A673 (cell line): ENCODE measurements around the gene EIF4EBP3. TPM values are rescaled to one million over a fixed set of nuclear protein-coding genes. Genes with fewer than 3 reads are reported as not detected.
A peak's percentile ranks its signal among the peaks of the same experiment; 100 is the strongest.

ENCODE experiments used
- BruUV-seq: library from RNA; stranded (reverse); fragments of 400-500 nt; replicated peaks from 2 replicates; lab custom pipeline; 2021; lab: Mats Ljungman, UMichigan
- CTCF ChIA-PET: fragments of 300-600 bp; sonication (Branson Sonifier 250); formaldehyde crosslinking; loops from one replicate; lab custom pipeline; 2022; ENCODE audit warnings: antibody characterized with exemption; lab: Charles Lee
- POLR2A ChIA-PET: fragments of 300-600 bp; sonication (Branson Sonifier 250); formaldehyde crosslinking; loops from one replicate; lab custom pipeline; 2022; ENCODE audit warnings: antibody characterized with exemption; ENCODE audit not compliant: low non-redundant PET; lab: Charles Lee
- DNase-seq: peaks from one replicate; pipeline ENCODE4 v3.0.0-alpha.2; 2015; ENCODE audit warnings: low spot score
- H3K27ac ChIP-seq: fragments of 200-600 bp; sonication (generic); 2 replicates; pipeline ENCODE4 v1.5.1; 2016; ENCODE audit warnings: mixed run types, low read depth, mild to moderate bottlenecking, mixed read lengths, antibody characterized with exemption, low read length; ENCODE audit not compliant: poor library complexity, severe bottlenecking
- H3K27me3 ChIP-seq: fragments of 200-600 bp; sonication (generic); replicated peaks from 2 replicates; pipeline ENCODE4 v1.6.1; 2017; ENCODE audit warnings: mixed run types, low read depth, mild to moderate bottlenecking, mixed read lengths, antibody characterized with exemption, low read length; ENCODE audit not compliant: insufficient read depth, poor library complexity
- H3K36me3 ChIP-seq: fragments of 200-600 bp; sonication (generic); 2 replicates; pipeline ENCODE4 v1.6.1; 2016; ENCODE audit warnings: mixed run types, mild to moderate bottlenecking, mixed read lengths, antibody characterized with exemption, low read length; ENCODE audit not compliant: insufficient read depth, poor library complexity, severe bottlenecking
- H3K4me1 ChIP-seq: fragments of 200-600 bp; sonication (generic); 2 replicates; pipeline ENCODE4 v1.6.1; 2017; ENCODE audit warnings: mixed run types, mild to moderate bottlenecking, mixed read lengths, antibody characterized with exemption, low read length; ENCODE audit not compliant: insufficient read depth, poor library complexity, severe bottlenecking
- H3K4me3 ChIP-seq: fragments of 200-600 bp; sonication (generic); 2 replicates; pipeline ENCODE4 v1.5.1; 2016; ENCODE audit warnings: low read depth, mixed run types, mild to moderate bottlenecking, mixed read lengths, low read length; ENCODE audit not compliant: poor library complexity, severe bottlenecking
- H3K9me3 ChIP-seq: fragments of 200-600 bp; sonication (generic); 2 replicates; pipeline ENCODE4 v1.6.1; 2016; ENCODE audit warnings: mixed run types, low read depth, mild to moderate bottlenecking, mixed read lengths, antibody characterized with exemption, low read length; ENCODE audit not compliant: poor library complexity, severe bottlenecking
- EZH2 ChIP-seq: fragments of 200-600 bp; sonication (generic); IDR thresholded peaks from 2 replicates; pipeline ENCODE4 v1.6.1; 2017; ENCODE audit warnings: borderline replicate concordance, low read depth, mild to moderate bottlenecking, mixed read lengths, antibody characterized with exemption, low read length; ENCODE audit not compliant: poor library complexity, severe bottlenecking
- intact Hi-C: fragments of 100-400 bp; cut with micrococcal nuclease; formaldehyde crosslinking; loops from one replicate; pipeline ENCODE4 v1.10.0; 2022; ENCODE audit not compliant: unreplicated experiment
- total RNA-seq: library from RNA; stranded (reverse); gene quantifications from 2 replicates; pipeline ENCODE4 v1.2.3, GENCODE V29; 2021
- TF ChIP-seq, protein P1 (sequence below): fragments of 300-800, 200-600 bp; sonication (generic); conservative IDR thresholded peaks from 2 replicates; pipeline ENCODE4 v1.5.1; 2017; ENCODE audit warnings: low read depth, mild to moderate bottlenecking, antibody characterized with exemption, low read length, moderate library complexity, mixed read lengths

EIF4EBP3 gene
- total RNA-seq, 1 experiment from 2014 or later, result 7.6 TPM

DNA sequence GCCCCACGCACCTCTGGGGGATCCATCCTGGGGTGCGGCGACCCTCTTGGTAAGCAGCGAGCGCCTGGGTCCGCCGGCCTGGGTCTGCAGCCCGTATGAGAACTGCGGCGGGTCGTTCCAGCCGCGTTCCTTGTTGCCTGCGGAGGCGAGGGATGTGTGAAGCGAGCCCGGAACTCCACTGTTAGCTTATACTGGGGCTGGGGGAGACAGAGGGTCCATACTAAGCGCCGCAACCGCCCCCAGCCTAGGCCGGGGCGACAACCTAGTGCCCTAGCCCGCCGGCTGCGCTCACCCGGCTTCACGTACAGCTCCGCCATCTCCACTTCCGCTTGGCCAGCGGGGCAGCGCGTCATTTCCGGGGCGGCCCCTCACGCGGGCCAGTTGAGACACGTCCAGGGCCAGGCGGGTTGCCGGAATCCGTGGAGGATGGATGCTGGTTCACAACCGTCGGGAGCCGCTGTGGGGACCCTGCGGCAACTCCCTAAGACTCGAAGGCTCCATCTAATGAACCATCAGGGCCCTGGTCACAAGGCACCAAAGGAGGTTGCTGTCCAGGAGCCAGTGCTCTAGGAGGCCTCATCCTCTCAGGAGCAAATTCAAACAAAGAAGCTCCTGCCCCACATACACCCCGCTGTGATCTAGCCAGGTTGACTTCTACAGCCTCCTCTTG is 9.8 kb downstream of the EIF4EBP3 start, which contains the start of gene SRA1:
SRA1 (minus strand) TSS at position 338 of the 670 bp plus-strand sequence; CDS start at position 317, 21 bp downstream.
- Histone ChIP-seq H3K36me3 (peaks cover 11% of the 10 kb centered on the region), H3K9me3 (no peaks in the 10 kb centered on the region), H3K27ac (peak within 1 kb of the TSS; percentile 95), H3K4me1 (peaks cover 14% of the 10 kb centered on the region), H3K27me3 (no peaks in the 10 kb centered on the region), H3K4me3 (peak within 1 kb of the TSS; percentile 82)
- BruUV-seq, result no TSS peak
- no peak for TF ChIP-seq EZH2
- TF ChIP-seq, protein P1, sequence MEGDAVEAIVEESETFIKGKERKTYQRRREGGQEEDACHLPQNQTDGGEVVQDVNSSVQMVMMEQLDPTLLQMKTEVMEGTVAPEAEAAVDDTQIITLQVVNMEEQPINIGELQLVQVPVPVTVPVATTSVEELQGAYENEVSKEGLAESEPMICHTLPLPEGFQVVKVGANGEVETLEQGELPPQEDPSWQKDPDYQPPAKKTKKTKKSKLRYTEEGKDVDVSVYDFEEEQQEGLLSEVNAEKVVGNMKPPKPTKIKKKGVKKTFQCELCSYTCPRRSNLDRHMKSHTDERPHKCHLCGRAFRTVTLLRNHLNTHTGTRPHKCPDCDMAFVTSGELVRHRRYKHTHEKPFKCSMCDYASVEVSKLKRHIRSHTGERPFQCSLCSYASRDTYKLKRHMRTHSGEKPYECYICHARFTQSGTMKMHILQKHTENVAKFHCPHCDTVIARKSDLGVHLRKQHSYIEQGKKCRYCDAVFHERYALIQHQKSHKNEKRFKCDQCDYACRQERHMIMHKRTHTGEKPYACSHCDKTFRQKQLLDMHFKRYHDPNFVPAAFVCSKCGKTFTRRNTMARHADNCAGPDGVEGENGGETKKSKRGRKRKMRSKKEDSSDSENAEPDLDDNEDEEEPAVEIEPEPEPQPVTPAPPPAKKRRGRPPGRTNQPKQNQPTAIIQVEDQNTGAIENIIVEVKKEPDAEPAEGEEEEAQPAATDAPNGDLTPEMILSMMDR, result 0 out of 2 replicates have a peak, but pooled peaks have one; percentile 10
- intact Hi-C loops, result loop anchor here (10.0 kb wide), 1 partner anchor 158 kb away; no protein-coding TSS in a partner anchor
- CTCF ChIA-PET, result no interaction called here
- POLR2A ChIA-PET, result interaction anchor here (1.0 to 1.3 kb wide), 2 partner anchors 9 to 10 kb away, joined by 5 read pairs; no protein-coding TSS in a partner anchor
- DNase-seq, result peak; percentile 94

DNA sequence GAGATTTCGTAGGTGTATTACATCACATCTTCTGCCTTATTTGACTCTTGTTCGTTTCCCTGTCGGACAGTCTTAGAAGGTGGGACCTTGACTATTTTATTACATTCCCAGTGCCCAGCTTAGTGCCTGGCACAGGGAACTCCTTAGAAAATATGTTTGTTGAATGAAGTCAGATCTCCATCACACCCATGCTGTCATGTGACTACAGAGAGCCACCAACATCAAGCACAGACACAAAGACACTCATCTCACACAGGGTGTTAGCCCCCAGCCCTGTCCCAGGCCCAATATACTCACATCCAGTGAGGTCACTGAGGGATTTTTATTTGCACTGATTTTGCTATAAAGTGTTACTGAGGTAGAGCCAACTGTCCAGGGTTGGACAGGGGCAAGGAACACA is 10.5 kb downstream of the EIF4EBP3 start:
- POLR2A ChIA-PET, result interaction anchor here (1.3 kb wide), 1 partner anchor 11 kb away, joined by 5 read pairs; no protein-coding TSS in a partner anchor
- BruUV-seq, result no TSS peak
- TF ChIP-seq, protein P1, result no peak
- TF ChIP-seq EZH2, result no peak
- peaks cover 5% of the 10 kb centered on the region for H3K36me3 ChIP-seq
- CTCF ChIA-PET, result no interaction called here
- DNase-seq, result no peak
- peak overlapping the region; percentile 82 for H3K4me3 ChIP-seq
- peak overlapping the region; percentile 95 for H3K27ac ChIP-seq
- no peaks in the 10 kb centered on the region for H3K9me3 ChIP-seq
- peaks cover 14% of the 10 kb centered on the region for H3K4me1 ChIP-seq
- no peaks in the 10 kb centered on the region for H3K27me3 ChIP-seq
- intact Hi-C loops, result loop anchor here (10.0 kb wide), 1 partner anchor 157 kb away; no protein-coding TSS in a partner anchor

- H3K27ac ChIP-seq, result peak overlapping the region; percentile 95
These were observed 11.1 kb downstream of the EIF4EBP3 start for GRCh38 chr5:140558542-140558941.

More at GRCh38 chr5:140558542-140558941, 11.1 kb downstream of the EIF4EBP3 start:
- DNase-seq, result no peak
- TF ChIP-seq EZH2, result no peak
- TF ChIP-seq, protein P1, result no peak
- ChIA-PET POLR2A (no interaction called here), CTCF (no interaction called here)
- intact Hi-C loops, result loop anchor here (10.0 kb wide), 1 partner anchor 156 kb away; no protein-coding TSS in a partner anchor
- no peaks in the 10 kb centered on the region for H3K9me3 ChIP-seq
- no peak overlapping the region for H3K4me3 ChIP-seq
- no peaks in the 10 kb centered on the region for H3K27me3 ChIP-seq
- H3K4me1 ChIP-seq, result peaks cover 19% of the 10 kb centered on the region
- no peaks in the 10 kb centered on the region for H3K36me3 ChIP-seq
- no TSS peak for BruUV-seq
